ENCODE results near the gene TSPAN4.

TSPAN4 gene

DNA sequence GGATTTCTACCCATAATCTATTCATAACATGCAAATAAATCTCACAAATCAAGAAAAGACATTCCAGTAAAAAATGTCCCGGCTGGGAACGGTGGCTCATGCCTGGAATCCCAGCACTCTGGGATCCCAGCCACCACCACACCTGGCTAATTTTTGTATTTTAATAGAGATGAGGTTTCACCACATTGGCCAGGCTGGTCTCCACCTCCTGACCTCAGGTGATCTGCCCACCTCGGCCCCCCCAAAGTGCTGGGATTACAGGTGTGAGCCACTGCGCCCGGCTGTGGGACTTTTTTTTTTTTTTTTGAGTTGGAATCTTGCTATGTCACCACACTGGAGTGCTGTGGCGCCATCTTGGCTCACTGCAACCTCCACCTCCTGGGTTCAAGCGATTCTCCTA lies 63.3 kb downstream of the TSPAN4 start:
- TF ChIP-seq, protein P1, sequence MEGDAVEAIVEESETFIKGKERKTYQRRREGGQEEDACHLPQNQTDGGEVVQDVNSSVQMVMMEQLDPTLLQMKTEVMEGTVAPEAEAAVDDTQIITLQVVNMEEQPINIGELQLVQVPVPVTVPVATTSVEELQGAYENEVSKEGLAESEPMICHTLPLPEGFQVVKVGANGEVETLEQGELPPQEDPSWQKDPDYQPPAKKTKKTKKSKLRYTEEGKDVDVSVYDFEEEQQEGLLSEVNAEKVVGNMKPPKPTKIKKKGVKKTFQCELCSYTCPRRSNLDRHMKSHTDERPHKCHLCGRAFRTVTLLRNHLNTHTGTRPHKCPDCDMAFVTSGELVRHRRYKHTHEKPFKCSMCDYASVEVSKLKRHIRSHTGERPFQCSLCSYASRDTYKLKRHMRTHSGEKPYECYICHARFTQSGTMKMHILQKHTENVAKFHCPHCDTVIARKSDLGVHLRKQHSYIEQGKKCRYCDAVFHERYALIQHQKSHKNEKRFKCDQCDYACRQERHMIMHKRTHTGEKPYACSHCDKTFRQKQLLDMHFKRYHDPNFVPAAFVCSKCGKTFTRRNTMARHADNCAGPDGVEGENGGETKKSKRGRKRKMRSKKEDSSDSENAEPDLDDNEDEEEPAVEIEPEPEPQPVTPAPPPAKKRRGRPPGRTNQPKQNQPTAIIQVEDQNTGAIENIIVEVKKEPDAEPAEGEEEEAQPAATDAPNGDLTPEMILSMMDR (IDR thresholded peaks at IDR 0.05; ENCODE audit: unreplicated experiment in 3 of 3), result no peak
- Mint-ChIP-seq H3K4me1 (no peaks in the 10 kb centered on the region), H3K9me3 (no peaks in the 10 kb centered on the region), H3K27ac (no peak overlapping the region), H3K4me3 (peak overlapping the region in 1 of 3 experiments; percentile 29), H3K27me3 (ENCODE audit: low read depth) (no peaks in the 10 kb centered on the region), H3K36me3 (ENCODE audit: low read depth) (peaks cover 35% of the 10 kb centered on the region)

DNA sequence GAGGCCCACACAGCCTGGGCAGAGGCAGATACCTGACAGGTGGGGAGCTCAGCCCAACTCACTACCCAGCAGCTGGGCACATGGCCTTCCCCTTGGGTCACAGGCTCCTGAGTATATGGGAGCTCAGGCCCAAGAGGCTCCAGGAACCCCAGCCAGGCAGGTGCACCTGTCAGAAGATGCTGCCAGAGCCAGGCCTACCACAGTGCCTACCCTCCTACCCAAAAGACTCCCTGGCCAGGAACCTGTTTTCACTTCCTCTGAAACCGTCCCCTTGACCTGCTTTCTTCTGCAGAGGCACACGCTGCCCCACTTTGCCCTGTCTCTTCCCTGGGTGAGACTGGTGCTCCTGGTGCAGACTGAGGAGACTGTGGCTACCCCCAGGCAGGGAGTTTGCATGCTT lies 65.0 kb downstream of the TSPAN4 start:
- no peaks in the 10 kb centered on the region for H3K27me3 Mint-ChIP-seq (ENCODE audit: low read depth)
- TF ChIP-seq, protein P1 (IDR thresholded peaks at IDR 0.05; ENCODE audit: unreplicated experiment in 3 of 3), result no peak
- peak overlapping the region; percentile 68 to 83 (median 75) for H3K4me3 Mint-ChIP-seq
- H3K36me3 Mint-ChIP-seq (ENCODE audit: low read depth), result peaks cover 26% of the 10 kb centered on the region
- no peaks in the 10 kb centered on the region for H3K9me3 Mint-ChIP-seq
- H3K27ac Mint-ChIP-seq, result no peak overlapping the region
- H3K4me1 Mint-ChIP-seq, result peaks cover 5% of the 10 kb centered on the region

DNA sequence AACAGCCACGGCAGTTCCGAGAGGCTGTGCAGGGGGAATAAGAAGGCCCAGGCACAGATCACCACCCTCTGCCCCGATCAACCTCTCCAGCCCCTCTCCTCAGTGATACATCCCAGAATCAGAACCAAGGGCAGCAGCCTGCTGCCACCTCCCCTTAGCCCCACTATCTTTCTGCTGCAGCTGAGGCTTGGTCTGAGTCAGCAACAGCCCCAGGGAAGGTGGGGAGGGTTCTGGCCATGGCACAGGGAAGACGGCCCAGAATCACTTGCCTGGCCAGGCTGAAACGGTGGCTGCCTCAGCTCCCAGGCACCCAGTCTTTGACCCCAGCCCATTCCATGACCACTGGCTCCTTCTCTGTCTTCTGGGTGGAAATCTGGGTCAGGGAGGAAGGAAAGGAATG lies 65.6 kb downstream of the TSPAN4 start:
- no peaks in the 10 kb centered on the region for H3K27me3 Mint-ChIP-seq (ENCODE audit: low read depth)
- peak overlapping the region; percentile 68 to 83 (median 75) for H3K4me3 Mint-ChIP-seq
- H3K36me3 Mint-ChIP-seq (ENCODE audit: low read depth), result peaks cover 21% of the 10 kb centered on the region
- peaks cover 5% of the 10 kb centered on the region for H3K4me1 Mint-ChIP-seq
- H3K27ac Mint-ChIP-seq, result no peak overlapping the region
- no peaks in the 10 kb centered on the region for H3K9me3 Mint-ChIP-seq
- TF ChIP-seq, protein P1 (IDR thresholded peaks at IDR 0.05; ENCODE audit: unreplicated experiment in 3 of 3), result no peak

DNA sequence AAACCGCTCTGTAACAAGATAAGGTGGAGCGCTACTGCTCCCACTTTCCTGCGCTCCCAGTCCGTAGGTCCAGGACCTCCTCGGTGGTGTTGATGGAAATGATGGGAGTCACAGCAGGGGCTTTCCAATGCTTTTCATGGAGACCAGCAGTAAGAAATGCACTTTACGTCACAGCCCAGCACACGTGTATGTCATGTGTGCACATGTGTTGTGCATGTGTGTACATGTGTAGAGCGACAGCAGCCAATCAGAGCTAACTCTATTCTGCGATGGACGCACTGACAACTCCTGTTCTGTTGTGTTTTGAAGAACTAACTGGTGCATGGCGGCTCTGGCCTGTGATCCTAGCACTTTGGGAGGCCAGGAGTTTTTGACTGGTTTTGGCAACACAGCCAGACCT lies 66.8 kb downstream of the TSPAN4 start:
- H3K4me3 Mint-ChIP-seq, result peak overlapping the region; percentile 92 to 96 (median 95)
- no peaks in the 10 kb centered on the region for H3K9me3 Mint-ChIP-seq
- peaks cover 5% of the 10 kb centered on the region for H3K4me1 Mint-ChIP-seq
- peaks cover 14% of the 10 kb centered on the region for H3K36me3 Mint-ChIP-seq (ENCODE audit: low read depth)
- H3K27me3 Mint-ChIP-seq (ENCODE audit: low read depth), result no peaks in the 10 kb centered on the region
- no peak overlapping the region for H3K27ac Mint-ChIP-seq
- TF ChIP-seq, protein P1 (IDR thresholded peaks at IDR 0.05; ENCODE audit: unreplicated experiment in 3 of 3), result no peak

DNA sequence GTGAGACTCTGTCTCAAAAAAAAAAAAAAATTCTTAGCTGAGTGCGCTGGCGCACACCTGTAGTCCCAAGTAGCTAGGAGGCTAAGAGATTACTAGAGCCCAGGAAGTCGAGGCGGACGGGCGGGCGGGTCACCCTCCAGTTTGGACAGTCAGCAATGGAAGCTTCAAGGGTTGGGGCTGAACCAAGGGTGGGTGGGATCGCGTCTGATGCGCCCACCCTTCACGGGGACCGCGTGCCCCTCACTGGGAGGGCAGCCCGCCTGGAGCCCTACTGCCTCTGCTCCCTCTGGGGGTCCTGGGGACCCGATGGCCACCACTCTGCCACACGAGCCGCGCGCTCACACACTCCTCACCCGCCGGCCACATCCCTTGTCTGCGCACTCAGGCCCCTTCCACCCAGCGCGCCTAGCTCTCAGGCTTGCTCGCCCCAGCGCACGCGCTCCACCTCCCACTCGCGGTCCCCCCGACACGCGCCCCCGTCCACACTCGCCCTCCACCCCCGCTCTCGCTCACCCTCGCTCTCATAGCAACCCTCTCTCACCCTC lies 67.5 kb downstream of the TSPAN4 start:
- Mint-ChIP-seq H3K27me3 (ENCODE audit: low read depth) (no peaks in the 10 kb centered on the region), H3K9me3 (no peaks in the 10 kb centered on the region), H3K27ac (peak overlapping the region in 2 of 3 experiments; percentile 73 to 82), H3K36me3 (ENCODE audit: low read depth) (peaks cover 7% of the 10 kb centered on the region), H3K4me1 (peaks cover 5% of the 10 kb centered on the region), H3K4me3 (peak overlapping the region; percentile 92 to 96 (median 95))
- TF ChIP-seq, protein P1 (IDR thresholded peaks at IDR 0.05; ENCODE audit: unreplicated experiment in 3 of 3), result no peak

DNA sequence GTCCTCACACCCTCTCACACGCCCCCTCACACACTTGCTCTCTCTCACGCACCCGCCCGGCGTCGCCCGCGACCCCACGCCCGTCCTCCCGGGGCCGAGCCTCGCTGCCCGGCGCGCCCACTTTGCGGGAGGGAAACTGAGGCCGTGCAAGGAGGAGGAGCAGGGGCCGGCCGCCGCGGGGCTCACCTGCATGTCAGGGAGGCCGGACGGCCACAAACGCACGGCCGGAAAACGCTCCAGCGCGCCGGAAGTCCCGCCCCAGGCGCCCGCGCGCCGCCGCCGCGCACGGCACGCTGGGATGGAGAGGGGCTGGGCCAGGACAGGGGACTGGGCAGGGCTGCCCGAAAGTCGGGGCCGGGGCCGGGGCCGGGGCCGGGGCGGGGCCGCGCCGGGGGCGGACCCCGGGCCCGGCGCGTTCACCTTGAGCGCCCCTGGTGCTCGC lies 68.0 kb downstream of the TSPAN4 start, which contains the start of gene CHID1:
Gene CHID1, minus strand, starts transcription at position 222 of the 442 bp plus-strand sequence. CDS start 5,994 bp downstream, outside the sequence.
- peaks cover 5% of the 10 kb centered on the region for H3K4me1 Mint-ChIP-seq
- H3K36me3 Mint-ChIP-seq (ENCODE audit: low read depth), result peaks cover 5% of the 10 kb centered on the region
- H3K27me3 Mint-ChIP-seq (ENCODE audit: low read depth), result no peaks in the 10 kb centered on the region
- peak within 1 kb of the TSS; percentile 92 to 96 (median 95) for H3K4me3 Mint-ChIP-seq
- peak within 1 kb of the TSS; percentile 81 to 98 (median 97) for H3K27ac Mint-ChIP-seq
- TF ChIP-seq, protein P1 (IDR thresholded peaks at IDR 0.05; ENCODE audit: unreplicated experiment in 3 of 3), result no peak
- no peaks in the 10 kb centered on the region for H3K9me3 Mint-ChIP-seq

Measured in nephron (organoid).